Measurements from ENCODE around the gene FBN2. TPM values are rescaled to one million over a fixed set of nuclear protein-coding genes. Genes with fewer than 3 reads are reported as not detected.

Gene FBN2
- total RNA-seq, 2 donors from 2014 or later: not detected

GRCh38 chr5:128304088-128304487 is 234.0 kb downstream of the FBN2 start:
- DNase-seq (ENCODE audit: low spot score): no peak
- ATAC-seq: no peak
- no peaks in the 10 kb centered on the region for H3K27me3 Mint-ChIP-seq
- H3K4me1 Mint-ChIP-seq (ENCODE audit: low read depth in 2 of 2): no peaks in the 10 kb centered on the region
- H3K27ac Mint-ChIP-seq: no peak overlapping the region
- H3K9me3 Mint-ChIP-seq: no peaks in the 10 kb centered on the region
- H3K4me3 Mint-ChIP-seq: no peak overlapping the region
- no peaks in the 10 kb centered on the region for H3K36me3 Mint-ChIP-seq

DNA sequence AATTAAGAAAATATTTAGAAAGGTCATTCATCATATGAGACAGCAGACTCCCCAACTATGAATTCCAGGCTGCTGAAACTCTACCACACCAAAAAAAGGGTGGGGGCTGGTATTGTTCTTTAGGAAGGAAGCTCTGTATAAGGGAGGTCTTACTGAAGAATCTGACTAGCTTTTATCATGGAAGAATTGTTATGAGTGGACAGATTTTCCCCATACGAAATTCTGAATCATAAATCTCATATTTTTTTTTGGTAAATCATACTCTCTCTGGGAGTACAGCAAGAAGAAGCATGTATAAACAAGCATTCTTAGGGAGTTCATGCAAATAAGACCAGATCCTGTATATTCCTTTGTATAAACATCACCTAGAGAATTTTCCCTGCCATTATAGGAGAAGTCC is 234.5 kb downstream of the FBN2 start:
- DNase-seq (ENCODE audit: low spot score) (no peak), ATAC-seq (no peak)
- Mint-ChIP-seq H3K4me1 (ENCODE audit: low read depth in 2 of 2) (no peaks in the 10 kb centered on the region), H3K36me3 (no peaks in the 10 kb centered on the region), H3K9me3 (no peaks in the 10 kb centered on the region), H3K27me3 (no peaks in the 10 kb centered on the region), H3K4me3 (no peak overlapping the region), H3K27ac (no peak overlapping the region)

GRCh38 chr5:128300181-128300580 is 237.9 kb downstream of the FBN2 start:
- Mint-ChIP-seq H3K27ac (no peak overlapping the region), H3K36me3 (no peaks in the 10 kb centered on the region), H3K4me3 (no peak overlapping the region), H3K4me1 (ENCODE audit: low read depth in 2 of 2) (no peaks in the 10 kb centered on the region), H3K27me3 (no peaks in the 10 kb centered on the region), H3K9me3 (no peaks in the 10 kb centered on the region)
- DNase-seq (ENCODE audit: low spot score) (no peak), ATAC-seq (no peak)

- Mint-ChIP-seq H3K9me3 (peaks cover 3% of the 10 kb centered on the region), H3K36me3 (no peaks in the 10 kb centered on the region), H3K27ac (no peak overlapping the region)
Measured at GRCh38 chr5:128290152-128290858, 247.7 kb downstream of the FBN2 start.

GRCh38 chr5:128287740-128288139 is 250.3 kb downstream of the FBN2 start:
- Mint-ChIP-seq H3K4me3 (no peak overlapping the region), H3K4me1 (ENCODE audit: low read depth in 2 of 2) (no peaks in the 10 kb centered on the region), H3K27ac (no peak overlapping the region), H3K9me3 (peaks cover 11% of the 10 kb centered on the region), H3K36me3 (no peaks in the 10 kb centered on the region), H3K27me3 (no peaks in the 10 kb centered on the region)
- ATAC-seq (no peak), DNase-seq (ENCODE audit: low spot score) (no peak)

More at GRCh38 chr5:128290152-128290858, 247.7 kb downstream of the FBN2 start:
- DNase-seq (ENCODE audit: low spot score) (no peak), ATAC-seq (no peak)
- Mint-ChIP-seq H3K4me3 (no peak overlapping the region), H3K27me3 (no peaks in the 10 kb centered on the region), H3K4me1 (ENCODE audit: low read depth in 2 of 2) (no peaks in the 10 kb centered on the region)

- H3K27me3 Mint-ChIP-seq: no peaks in the 10 kb centered on the region
- no peaks in the 10 kb centered on the region for H3K36me3 Mint-ChIP-seq
Measured at GRCh38 chr5:128284236-128284635, 253.8 kb downstream of the FBN2 start.

DNA sequence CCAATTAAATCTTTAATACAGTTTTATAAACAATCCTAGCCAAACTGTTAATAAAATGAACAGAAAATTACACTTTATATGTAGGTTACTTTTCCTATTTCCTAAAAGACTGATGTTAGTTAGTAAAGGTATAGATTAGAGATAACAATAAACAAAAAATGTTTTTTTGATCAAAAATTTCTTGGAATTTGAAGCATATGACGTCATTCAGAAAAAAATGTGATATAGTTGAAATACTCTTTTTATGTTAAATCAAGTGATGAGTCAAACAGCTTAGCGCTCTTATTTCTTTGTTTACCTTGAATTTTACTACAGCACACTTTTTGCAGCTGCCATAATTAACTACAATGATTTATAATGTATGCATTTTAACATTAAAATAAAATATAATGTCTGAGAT is 258.7 kb downstream of the FBN2 start:
- ATAC-seq (no peak), DNase-seq (ENCODE audit: low spot score) (no peak)
- Mint-ChIP-seq H3K4me1 (ENCODE audit: low read depth in 2 of 2) (no peaks in the 10 kb centered on the region), H3K9me3 (peaks cover 7% of the 10 kb centered on the region), H3K4me3 (no peak overlapping the region), H3K27ac (no peak overlapping the region), H3K36me3 (no peaks in the 10 kb centered on the region), H3K27me3 (no peaks in the 10 kb centered on the region)

More at GRCh38 chr5:128284236-128284635, 253.8 kb downstream of the FBN2 start:
- Mint-ChIP-seq H3K27ac (no peak overlapping the region), H3K9me3 (peaks cover 10% of the 10 kb centered on the region), H3K4me3 (no peak overlapping the region), H3K4me1 (ENCODE audit: low read depth in 2 of 2) (no peaks in the 10 kb centered on the region)
- DNase-seq (ENCODE audit: low spot score): no peak
- no peak for ATAC-seq

DNA sequence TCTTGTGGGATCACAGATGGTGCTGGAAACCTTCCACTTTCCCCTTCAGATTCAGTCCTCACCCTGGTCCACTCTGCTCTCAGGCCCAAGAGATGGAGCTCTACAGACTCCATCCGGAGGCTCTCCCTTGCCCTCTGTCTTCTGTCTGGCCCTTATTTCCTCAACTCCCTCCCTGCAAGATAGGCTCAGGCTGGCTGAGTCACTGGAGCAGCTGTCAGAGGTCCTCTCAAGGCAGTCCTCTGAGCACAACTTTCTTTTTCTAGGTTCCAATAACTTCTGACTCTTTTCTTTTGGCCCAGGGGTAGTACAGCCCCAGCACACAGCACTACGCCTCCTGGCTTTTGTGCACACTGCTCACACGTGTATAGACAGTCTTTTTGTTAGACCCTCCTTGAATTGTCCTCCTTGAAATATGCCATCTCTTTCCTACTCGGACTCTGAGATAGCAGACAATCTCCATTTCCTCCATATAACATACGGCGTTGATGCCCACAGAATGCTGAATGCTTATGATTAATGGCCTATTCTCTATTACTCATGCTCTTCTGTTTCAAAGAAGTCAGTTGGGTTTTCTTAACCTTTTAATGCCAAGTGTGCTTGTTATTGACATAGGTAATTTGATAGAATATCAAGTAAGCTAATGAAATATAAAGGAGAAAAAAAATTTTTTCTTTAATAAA is 261.4 kb downstream of the FBN2 start:
- H3K4me1 Mint-ChIP-seq (ENCODE audit: low read depth in 2 of 2): no peaks in the 10 kb centered on the region
- no peaks in the 10 kb centered on the region for H3K9me3 Mint-ChIP-seq
- H3K4me3 Mint-ChIP-seq: no peak overlapping the region
- no peak overlapping the region for H3K27ac Mint-ChIP-seq
- H3K36me3 Mint-ChIP-seq: no peaks in the 10 kb centered on the region
- ATAC-seq (peak in 1 of 2 donors; percentile 20), DNase-seq (ENCODE audit: low spot score) (no peak)
- no peaks in the 10 kb centered on the region for H3K27me3 Mint-ChIP-seq

GRCh38 chr5:128274441-128274840 is 263.6 kb downstream of the FBN2 start:
- H3K4me3 Mint-ChIP-seq: no peak overlapping the region

GRCh38 chr5:128273736-128274135 is 264.3 kb downstream of the FBN2 start:
- no peak overlapping the region for H3K4me3 Mint-ChIP-seq
- peaks cover 4% of the 10 kb centered on the region for H3K9me3 Mint-ChIP-seq
- H3K27me3 Mint-ChIP-seq: no peaks in the 10 kb centered on the region
- no peaks in the 10 kb centered on the region for H3K4me1 Mint-ChIP-seq (ENCODE audit: low read depth in 2 of 2)
- DNase-seq (ENCODE audit: low spot score) (no peak), ATAC-seq (no peak)
- no peak overlapping the region for H3K27ac Mint-ChIP-seq
- H3K36me3 Mint-ChIP-seq: no peaks in the 10 kb centered on the region

More at GRCh38 chr5:128274441-128274840, 263.6 kb downstream of the FBN2 start:
- no peak overlapping the region for H3K27ac Mint-ChIP-seq
- H3K4me1 Mint-ChIP-seq (ENCODE audit: low read depth in 2 of 2): no peaks in the 10 kb centered on the region
- peaks cover 2% of the 10 kb centered on the region for H3K9me3 Mint-ChIP-seq
- ATAC-seq (no peak), DNase-seq (ENCODE audit: low spot score) (no peak)
- H3K27me3 Mint-ChIP-seq: no peaks in the 10 kb centered on the region
- no peaks in the 10 kb centered on the region for H3K36me3 Mint-ChIP-seq

- H3K36me3 Mint-ChIP-seq: no peaks in the 10 kb centered on the region
- DNase-seq (ENCODE audit: low spot score): no peak
- H3K4me3 Mint-ChIP-seq: no peak overlapping the region
- H3K27me3 Mint-ChIP-seq: peaks cover 0 to 3% of the 10 kb centered on the region in 2 donors
- no peaks in the 10 kb centered on the region for H3K4me1 Mint-ChIP-seq (ENCODE audit: low read depth in 2 of 2)
- H3K9me3 Mint-ChIP-seq: peaks cover 8% of the 10 kb centered on the region
- no peak overlapping the region for H3K27ac Mint-ChIP-seq
- ATAC-seq: no peak
Measured at GRCh38 chr5:128271859-128272464, 266.1 kb downstream of the FBN2 start.

GRCh38 chr5:128271071-128271470 is 267.0 kb downstream of the FBN2 start:
- Mint-ChIP-seq H3K27me3 (peaks cover 0 to 4% of the 10 kb centered on the region in 2 donors), H3K27ac (no peak overlapping the region), H3K36me3 (no peaks in the 10 kb centered on the region), H3K9me3 (peaks cover 8% of the 10 kb centered on the region), H3K4me1 (ENCODE audit: low read depth in 2 of 2) (no peaks in the 10 kb centered on the region), H3K4me3 (no peak overlapping the region)
- DNase-seq (ENCODE audit: low spot score) (no peak), ATAC-seq (no peak)

DNA sequence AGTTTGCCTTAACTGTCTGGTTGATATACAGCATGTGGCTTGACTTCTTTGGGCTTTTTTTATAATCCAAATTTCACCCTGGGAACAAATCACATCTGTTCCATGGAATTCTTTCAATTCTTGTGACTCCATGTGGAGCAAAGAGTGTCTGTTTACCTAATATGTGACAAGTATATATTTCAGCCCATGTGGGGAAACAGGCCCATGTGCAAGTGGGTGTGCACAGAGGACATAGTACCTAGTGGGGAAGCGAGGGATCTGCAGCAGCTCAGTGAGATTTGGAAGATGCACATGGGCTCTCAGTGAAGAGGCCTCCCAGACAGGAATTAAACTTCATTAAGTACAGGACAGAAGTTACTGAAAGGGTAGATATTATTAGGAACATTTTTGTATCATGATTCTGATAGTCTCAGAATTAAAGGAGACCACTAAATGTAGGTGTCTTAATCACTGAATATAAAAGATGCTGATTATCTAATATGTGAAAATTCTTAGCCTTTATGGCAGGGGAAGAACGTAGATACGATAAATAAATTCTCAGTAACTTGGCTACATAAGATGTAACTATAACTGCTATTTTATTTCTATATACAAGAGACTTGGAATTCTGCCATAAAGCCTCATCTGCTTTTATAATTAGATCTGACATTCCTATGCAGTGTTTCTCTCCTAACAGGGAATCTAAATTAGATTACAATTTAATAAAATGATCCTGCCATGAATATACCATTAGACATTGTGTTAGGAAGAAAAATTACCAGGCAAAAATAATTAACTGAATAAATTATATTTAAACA is 273.3 kb downstream of the FBN2 start:
- peaks cover 8% of the 10 kb centered on the region for H3K9me3 Mint-ChIP-seq
- H3K4me1 Mint-ChIP-seq (ENCODE audit: low read depth in 2 of 2): no peaks in the 10 kb centered on the region
- H3K4me3 Mint-ChIP-seq: no peak overlapping the region
- H3K27ac Mint-ChIP-seq: no peak overlapping the region
- H3K36me3 Mint-ChIP-seq: no peaks in the 10 kb centered on the region
- ATAC-seq (no peak), DNase-seq (ENCODE audit: low spot score) (no peak)
- peaks cover 0 to 4% of the 10 kb centered on the region in 2 donors for H3K27me3 Mint-ChIP-seq
